SW480 (cell line): ENCODE results near the gene DENND10.
"Not testable (repeated sequence)": the region's sequence is repeated elsewhere in the genome, so short reads cannot be mapped to it uniquely, and the experiment has no call there.

ENCODE experiments used
- DNase-seq: peaks from one replicate; pipeline ENCODE4 v3.0.0-alpha.2; 2016; ENCODE audit warnings: low spot score

Gene DENND10

DNA sequence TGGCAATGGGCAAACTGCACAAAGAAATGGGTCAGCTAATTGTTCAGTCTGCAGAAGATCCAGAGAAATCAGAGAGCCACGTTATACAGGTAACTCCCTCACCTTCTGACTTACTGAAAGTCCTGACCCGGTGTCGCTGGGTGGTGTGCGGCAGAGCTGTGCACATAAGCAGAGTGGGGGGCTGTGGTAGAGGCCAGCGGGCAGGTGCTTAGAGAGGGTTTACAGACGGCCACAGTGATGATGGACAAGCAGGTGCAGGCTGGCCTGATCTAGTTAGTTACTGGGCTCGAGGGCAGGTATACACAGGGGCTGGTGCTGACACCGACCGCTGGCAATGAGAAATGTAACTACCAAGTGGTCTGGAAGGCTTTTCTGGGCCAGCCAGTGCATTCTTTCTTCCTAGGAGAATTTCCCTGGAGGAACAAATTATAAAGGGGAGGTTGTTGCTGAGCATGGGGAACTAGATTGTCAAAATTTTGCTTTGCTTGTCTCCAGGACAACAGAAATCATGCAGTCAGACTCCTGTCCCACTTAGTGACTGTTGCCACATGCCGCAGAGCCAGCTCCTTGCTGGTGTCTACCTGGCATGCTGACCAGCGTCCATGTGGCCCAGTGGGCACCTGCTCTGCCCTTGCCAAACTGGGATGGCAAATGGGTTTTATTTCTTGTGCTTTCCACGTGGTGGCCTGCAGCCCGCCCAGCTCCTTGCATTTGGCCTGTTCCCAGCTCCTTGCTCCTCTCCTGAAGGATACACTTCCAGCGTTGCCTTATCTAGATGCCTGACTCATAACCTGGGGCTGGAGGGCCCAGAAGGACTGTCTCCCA lies 28.8 kb downstream of the DENND10 start:
- no peak for DNase-seq

DNA sequence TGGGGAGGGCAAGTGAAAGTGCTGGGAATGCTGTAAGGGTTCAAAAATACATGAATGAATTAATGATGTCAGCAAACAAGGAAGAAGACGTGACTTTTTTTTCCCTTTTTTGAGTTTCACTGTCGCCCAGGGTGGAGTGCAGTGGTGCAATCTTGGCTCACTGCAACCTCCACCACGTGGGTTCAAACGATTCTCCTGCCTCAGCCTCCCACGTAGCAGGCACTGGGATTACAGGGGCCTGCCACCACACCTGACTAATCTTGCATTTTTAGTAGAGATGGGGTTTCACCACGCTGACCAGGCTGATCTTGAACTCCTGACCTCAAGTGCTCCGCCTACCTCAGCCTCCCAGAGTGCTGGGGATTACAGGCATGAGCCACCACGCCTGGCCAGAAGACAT lies 30.0 kb downstream of the DENND10 start:
- DNase-seq, result no peak

DNA sequence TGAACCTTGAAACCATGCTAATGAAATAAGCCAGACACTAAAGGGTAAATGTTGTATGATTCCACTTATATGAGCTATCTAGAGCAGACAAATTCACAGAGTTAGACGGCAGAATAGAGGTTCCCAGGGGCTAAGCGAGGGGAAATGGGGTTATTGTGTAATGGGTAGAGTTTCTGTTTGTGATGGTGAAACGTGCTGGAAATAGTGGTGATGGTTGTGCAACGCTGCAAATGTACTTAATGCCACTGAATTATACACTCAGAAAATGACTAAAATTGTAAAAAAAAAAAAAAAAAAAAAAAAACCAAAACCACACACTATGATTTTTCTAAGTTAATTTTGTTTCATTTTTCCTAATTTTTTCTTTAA lies 31.6 kb downstream of the DENND10 start:
- DNase-seq, result no peak

DNA sequence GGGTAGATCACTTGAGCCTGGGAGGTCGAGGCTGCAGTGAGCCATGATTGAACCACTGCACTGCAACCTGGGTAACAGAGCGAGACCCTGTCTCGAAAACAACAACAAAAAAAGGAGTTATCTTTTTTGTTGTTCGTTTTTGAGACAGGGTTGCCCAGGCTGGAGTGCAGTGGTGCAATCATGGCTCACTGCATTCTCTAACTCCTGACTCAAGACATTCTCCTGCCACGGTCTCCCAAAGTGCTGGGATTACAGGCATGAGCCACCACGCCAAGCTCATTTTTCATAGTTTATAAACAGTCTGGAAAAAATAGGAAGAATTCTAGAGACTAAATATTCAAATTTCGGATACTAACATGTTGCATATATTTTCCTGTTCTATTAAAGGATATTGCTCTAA lies 32.2 kb downstream of the DENND10 start:
- DNase-seq, result no peak

DNA sequence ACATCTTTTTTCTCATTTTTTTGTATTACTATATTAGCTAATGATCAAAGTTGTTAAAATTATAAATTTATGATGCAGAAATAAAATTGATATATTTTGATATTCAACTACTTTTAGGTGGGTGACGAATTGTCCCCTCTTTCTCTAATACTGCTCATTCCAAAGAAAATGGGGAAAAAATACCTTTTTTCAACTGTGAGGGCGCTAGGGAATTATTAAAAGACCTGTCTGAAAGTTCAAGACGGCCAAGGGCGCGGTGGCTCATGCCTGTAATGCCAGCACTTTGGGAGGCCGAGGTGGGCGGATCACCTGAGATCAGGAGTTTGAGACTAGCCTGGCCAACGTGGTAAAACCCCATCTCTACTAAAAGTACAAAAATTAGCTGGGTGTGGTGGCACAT lies 34.0 kb downstream of the DENND10 start:
- not testable (repeated sequence) for DNase-seq

DNA sequence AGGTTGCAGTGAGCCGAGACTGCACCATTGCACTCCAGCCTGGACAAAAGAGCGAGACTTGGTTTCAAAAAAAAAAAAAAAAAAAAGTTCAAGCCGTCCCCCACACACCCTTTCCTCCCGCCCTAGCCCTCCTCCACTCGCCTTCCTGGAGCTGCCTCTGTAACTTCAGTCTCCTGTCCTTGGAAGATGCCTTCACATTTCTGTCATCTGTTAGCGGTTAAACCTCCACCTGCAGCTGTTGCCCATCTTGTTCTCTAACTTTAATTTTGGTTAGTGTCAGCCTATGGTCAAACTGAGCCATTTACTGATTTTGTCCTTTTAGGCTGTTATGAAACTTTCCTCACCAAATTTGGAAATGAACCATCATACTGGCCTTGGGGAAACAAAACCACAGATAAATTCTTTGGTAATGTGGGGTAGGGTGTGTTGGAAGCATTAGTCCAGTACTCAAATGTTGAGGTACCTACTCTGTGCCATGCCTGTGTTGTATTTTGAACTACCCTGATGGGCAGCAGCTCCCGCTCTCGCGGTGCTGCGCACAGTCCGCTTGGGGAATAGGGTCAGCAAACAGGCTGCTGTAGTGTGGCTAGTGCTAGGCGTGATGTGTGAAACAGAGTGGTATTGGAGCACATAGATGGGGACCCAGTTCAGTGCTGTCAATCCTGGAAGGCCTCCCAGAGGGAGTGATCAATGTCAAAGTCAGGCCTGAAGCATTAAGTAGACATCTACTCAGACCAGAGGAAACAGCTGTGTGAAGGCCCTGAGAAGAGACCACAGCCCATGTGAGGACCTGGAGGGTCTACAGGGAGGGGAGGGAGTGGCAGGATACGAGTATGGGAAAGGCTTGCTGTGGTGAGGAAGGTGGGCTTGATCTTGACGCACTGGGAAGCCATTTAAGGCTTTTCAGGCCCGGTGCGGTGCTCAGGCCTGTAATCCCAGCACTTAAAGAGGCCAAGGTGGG lies 34.7 kb downstream of the DENND10 start:
- no peak for DNase-seq

DNA sequence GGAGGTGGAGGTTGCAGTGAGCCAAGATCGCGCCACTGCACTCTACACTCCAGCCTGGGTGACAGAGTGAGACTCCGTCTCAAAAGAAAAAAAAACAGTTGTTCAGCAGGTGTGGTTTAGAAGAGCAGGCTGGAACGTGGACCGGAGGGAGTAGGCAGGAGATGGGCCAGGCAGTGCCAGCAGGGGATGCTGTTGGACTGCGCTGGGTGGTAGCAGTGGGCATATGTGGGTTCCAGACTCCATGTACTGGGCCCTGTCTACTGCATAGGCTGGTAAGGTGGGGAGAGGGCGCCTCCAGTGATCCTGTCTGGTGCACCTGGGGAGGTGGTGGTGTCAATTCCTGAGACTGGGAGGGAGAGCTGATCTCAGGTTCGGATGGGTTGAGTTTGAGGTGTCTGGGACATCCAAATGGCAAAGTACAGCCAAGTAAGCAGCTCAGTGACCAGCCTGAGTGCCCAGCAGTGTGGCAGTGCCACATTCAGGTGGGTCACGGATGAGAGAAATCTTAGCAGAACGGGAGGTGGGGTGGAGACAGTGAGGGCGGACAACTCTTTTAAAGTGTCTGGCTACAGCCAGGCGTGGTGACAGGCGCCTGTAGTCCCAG lies 35.7 kb downstream of the DENND10 start:
- DNase-seq, result peak; percentile 32

DNA sequence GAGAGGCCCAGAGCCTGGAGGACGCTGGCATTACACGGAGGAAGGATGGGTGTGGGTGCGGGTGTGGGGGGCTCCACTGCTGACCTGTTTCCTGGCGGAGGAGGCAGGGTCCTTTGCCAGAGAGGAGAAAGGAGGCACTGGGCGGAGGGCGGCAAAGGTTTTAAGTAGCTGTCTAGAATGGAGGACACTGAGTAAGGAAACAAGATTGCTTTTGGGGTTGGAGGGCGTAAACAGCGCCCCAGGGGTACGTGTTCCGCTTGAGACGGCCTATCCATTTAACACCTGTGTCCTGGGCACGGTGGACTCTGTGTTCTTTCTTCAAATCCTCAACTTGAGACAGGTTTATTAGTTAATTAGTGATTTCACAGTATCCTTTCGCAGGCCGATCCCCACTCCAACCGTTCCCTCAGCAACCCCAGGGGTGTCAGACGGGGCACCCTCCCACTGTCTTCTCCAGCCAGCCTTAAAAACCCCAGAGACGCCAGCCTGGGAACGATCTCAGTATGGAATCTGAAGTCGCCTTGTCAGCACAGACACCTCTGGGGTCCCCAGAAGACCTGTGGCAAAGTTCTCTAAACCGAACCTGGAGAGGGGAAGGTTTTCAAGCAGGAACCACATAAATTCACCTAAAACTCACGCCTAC lies 36.8 kb downstream of the DENND10 start:
- no peak for DNase-seq

DNA sequence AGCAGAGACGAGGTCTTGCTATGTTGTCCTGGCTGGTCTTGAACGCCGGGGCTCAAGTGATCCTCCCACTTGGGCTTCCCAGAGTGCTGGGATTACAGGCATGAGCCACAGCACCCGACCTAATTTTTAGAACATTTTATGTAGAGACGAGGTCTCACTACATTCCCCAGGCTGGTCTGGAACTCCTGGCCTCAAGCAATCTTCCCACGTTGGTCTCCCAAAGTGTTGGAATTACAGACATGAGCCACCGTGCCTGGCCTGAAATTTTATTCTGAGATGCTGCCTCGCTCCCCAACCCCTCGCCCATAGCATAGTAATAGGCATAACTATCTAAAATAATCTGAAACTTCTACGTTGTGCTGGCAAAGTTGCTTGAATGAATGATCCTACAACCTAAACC lies 39.7 kb downstream of the DENND10 start:
- no peak for DNase-seq

DNA sequence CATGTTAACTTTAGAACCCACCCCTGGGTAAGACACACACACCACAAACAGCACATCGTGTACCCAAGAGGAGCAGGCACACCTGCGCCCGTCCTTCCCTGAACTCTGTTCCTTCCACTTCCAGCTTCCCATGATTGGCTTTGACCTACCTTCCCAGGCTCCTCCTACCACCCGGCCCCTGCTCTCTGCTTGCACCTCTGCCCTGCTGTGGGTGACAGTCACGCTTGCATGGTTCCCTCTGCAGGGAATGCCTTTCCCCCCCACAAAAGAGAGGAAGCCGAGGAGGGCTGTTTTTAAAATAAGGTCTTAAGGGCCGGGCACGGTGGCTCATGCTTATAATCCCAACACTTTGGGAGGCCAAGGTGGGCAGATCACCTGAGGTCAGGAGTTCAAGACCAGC lies 45.2 kb downstream of the DENND10 start:
- no peak for DNase-seq

DNA sequence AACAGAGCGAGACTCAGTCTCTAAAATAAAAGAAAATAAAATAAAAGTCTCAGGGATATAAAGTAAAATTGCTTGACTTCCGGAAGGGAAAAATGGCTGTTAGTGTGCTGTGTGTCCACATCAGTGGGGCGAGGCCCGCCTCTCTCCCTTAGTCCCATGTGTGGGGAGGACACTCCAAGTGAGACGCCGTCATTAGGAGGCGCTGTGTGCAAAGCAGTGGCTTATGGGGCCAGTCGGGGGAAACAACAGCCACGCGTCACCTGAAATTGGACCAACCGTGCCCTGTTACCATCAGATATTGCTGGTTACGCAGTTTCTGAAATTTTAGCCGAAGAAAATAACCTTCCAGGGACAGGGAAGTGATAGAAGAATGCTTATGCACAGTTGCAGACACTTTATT lies 45.8 kb downstream of the DENND10 start:
- DNase-seq, result no peak

DNA sequence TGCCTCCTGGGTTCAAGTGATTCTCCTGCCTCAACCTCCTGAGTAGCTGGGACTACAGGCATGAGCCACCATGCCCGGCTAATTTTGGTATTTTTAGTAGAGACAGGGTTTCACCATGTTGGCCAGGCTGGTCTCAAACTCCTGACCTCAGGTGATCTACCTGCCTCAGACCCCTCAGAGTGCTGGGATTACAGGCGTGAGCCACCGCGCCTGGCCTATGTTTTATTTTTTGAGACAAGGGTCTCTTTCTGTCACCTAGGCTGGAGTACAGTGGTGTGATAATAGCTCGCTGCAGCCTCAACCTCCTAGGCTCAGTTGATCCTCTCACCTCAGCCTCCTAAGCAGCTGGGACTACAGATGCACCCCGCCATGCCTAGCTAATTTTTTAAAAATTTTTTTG lies 47.7 kb downstream of the DENND10 start:
- not testable (repeated sequence) for DNase-seq

DNA sequence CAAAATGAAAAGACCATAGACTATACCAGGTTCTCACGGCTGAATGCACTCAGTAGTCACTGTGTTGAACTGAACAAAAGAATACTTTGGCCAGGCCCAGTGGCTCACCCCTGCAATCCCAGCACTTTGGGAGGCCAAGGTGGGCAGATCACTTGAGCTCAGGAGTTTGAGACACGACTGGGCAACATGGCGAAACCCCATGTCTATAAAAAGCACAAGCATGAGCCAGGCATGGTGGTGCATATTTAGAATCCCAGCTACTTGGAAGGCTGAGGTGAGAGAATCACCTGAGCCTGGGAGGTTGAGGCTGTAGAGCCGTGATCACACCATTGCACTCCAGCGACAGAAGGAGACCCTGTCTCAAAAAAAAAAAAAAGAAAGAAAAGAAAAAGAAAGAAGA lies 49.1 kb downstream of the DENND10 start:
- no peak for DNase-seq

DNA sequence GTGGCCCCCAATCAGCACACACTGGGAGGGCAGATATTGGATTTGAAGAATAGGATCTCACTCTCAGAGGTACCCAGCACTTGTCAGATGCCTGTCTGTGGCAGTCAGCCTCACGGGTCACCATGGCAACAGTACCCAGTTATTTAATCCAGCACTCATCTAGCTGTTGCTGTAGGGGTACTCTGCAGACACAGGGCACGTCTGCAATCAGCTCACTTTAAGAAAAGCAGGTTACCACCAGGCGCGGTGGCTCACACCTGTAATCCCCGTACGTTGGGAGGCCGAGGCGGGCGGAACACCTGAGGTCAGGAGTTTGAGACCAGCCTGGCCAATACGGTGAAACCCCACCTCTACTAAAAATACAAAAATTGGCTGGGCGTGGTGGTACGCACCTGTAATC lies 49.7 kb downstream of the DENND10 start:
- no peak for DNase-seq

DNA sequence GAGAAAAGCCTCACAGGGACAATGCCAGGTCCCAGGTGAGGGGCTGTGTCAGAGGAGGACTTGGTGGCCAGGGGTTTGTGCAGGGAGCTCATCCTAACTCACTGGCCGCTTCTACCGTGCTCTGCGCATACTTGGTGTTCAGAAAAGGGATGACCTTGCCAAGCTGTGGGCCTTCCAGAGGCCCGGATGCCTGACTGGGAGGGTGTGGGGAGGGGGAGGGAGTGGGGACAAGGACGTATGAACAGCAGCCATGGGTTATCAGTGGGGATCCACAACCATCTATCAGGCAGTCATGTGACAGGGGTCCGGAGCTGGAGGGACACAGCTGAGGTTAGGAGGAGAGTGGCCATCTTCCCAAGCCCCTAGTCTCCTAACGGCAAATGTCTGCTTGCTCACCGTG lies 55.4 kb downstream of the DENND10 start:
- no peak for DNase-seq

DNA sequence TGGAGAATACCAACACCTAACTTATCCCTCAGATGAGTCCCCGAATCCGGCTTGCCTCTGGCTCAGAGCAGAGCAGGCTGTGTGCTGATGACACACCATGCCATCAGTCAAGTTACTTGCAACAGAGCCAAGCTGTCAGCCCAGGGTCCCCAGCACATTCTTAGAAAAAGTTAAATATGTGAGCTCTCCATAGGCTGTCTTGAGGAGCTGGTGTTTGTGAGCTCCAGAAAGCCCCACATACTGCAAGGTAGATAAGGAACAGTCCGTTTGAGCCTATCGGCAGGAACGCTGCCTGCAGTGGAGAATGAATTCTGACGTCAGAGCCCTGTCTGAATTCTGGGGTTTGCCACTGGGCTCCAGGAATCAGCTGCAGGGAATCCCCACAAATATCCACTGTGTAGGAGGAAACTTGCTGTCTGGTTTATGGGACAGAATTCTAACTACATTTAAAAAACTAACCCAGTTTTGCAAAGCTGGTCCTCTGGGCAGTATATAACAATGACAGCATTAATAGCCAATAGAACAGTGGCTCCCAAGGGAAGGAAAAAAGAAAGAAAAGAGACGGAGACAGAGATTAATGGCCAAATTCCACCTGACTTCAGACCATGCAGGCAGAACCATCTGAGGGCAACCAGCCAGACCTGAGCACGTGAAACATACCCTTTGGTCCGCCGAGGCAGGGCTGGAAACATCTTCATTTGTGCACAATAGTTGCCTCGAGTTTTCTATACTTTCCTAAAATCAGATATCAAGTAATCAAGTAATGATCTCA lies 58.0 kb downstream of the DENND10 start:
- no peak for DNase-seq

DNA sequence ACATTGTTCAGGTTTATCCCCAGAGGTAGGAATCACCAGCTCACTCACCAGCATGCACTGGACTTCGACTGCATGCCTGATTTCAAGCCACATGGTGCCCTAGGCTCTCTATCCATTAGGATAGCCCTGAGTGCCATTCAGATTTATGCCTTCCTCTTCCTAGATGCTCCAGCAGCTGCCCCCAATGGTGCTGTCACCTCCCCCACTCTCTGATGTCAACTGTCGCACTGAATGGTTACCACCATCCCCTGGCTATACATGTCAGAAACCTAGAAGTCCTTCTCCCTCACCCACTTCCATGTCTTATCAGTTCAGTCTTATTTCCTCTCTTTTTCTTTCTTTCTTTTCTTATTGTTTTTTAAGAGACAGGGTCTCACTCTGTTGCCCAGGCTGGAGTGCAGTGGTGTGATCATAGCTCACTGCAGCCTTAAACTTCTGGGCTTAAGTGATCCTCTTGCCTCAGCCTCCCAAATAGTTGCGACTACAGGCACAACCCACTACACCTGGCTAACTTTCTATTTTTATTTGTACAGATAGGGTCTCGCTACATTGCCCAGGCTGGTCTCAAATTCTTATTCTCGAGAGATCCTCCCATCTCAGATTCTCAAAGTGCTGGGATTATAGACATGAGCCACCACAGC lies 58.7 kb downstream of the DENND10 start:
- DNase-seq, result no peak

DNA sequence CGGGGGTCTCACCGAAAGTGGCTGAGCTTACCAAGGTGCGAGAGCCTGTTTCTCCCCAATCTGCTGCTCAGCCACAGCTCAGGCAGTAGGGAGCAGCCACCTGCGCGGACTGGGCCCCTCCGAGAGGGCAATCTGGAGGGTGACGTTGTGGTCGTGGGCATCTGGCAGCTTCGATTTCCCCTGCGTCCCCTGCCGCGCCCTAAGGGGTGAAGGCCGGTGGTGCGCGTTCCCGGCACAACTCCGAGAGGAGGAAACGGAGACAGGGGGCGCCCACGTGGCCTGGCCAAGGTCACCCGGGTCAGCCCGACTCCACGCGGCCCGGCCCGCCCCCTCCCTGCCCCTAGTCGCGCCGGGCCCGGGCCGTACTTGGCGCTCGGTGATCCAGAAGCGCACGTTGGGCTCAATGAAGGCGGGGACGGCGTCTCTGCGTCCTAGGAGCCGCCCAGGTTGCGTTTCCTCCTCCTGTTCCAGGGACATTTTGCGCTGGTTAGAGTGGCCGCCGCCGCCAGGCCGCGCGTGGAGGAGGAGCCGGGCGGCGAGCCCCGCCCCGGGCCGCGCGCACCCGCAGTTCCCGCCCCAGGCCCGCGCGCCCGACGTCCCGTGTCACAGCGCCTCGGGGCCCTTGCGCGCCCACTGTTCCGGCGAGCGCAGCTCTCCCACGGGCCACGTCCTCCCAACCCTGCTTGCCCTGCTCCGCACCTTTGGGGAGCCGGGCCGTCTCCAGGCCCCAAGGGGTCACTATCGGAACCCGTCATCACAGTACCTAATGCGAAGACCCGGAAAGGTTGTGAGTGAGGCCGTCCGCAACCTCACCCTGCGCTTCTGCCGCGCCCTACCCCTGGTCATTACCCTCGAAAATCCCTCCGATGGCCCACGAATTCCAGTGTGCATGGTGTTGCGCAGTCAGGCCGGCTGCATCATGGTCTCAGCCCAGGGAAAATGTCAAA lies 61.5 kb downstream of the DENND10 start, which contains the start of gene SFXN4:
Gene SFXN4, minus strand, starts transcription at position 544 of the 947 bp plus-strand sequence. Its CDS starts 67 bp downstream, at position 477.
- peak; percentile 61 for DNase-seq

DNA sequence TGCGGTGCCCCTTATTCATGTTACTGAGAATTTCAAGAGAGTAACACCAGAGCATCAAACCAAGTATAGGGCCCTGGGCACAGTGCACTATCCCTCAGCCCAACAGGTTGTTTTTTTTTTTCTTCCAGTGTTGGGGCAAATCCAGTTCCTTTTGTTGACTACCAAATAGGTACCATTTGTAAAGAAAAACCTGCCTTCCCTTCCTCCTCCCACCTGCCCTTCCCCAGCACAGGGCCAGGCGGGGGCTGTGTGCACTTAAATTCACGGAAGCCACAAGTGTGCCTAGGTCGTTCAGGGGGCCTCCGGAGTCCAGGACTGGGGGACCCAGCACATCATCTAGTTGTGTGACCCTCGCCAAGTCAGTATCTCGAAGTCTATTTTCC lies 62.2 kb downstream of the DENND10 start:
- no peak for DNase-seq

DNA sequence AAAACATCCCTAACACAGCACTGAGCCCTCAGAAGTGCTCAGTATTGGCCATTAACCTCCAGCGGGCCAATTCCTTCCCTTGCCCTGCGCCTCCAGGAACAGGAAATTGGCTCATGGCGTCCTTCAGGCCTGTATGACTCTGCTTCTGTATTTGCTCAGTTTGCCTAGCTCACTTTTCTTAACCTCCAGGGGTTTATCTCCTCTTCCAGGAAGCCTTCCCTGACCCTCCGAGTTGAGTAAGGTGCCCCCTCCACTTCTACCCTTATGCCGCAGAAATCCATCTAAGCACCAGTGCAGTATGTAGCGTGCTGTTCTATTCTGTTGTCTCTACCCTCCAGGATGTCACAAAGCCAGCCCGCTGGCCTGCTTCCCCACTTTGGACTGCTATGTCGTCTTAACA lies 62.7 kb downstream of the DENND10 start:
- no peak for DNase-seq
